OCI-LY7 (cell line): ENCODE measurements around the gene CAMK1.

ENCODE experiments used
- EZH2phosphoT487 ChIP-seq: fragments of 200-600 bp; sonication (generic); IDR thresholded peaks from 2 replicates; pipeline ENCODE4 v1.6.1; 2018; ENCODE audit warnings: low read depth, borderline replicate concordance, mild to moderate bottlenecking, mixed run types, antibody characterized with exemption, low read length, moderate library complexity, mixed read lengths
- TF ChIP-seq, protein P1 (sequence below): fragments of 200-600 bp; sonication (generic); conservative IDR thresholded peaks from 2 replicates; pipeline ENCODE4 v1.5.1; 2014; ENCODE audit warnings: mild to moderate bottlenecking, antibody characterized with exemption, low read length, moderate library complexity, mixed read lengths

DNA sequence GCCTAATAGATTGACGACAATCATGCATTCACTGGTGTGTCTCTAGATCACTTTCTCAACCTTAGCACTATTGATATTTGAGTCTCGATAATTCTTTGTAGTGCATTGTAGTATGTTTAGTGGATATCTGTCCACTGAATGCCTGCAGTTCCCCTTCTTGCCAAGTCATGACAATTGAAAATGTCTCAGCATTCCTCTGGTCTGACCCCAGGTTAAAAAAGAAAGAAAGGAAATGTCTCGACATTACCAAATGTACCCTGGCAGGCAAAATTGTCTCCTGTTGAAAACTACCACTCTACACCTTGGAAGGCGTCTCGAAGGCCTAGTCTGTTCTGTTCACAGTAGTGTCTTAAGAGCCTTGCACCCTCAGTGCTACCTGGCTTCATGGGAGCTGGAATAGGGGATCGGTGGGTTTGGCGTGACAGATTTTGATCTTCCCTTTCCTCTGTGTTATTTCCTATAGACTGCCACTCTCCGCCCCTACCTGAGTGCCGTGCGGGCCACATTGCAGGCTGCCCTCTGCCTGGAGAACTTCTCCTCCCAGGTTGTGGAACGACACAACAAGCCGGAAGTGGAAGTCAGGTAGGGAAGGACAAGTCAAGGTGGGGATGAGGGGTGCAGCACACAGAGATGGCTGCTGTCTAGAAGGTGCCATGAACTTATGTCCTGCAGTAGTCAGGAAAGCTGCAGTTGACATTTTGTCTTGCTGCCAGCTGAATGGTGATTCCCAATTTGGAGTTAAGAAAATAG is 27.6 kb upstream of the CAMK1 start:
- TF ChIP-seq, protein P1, sequence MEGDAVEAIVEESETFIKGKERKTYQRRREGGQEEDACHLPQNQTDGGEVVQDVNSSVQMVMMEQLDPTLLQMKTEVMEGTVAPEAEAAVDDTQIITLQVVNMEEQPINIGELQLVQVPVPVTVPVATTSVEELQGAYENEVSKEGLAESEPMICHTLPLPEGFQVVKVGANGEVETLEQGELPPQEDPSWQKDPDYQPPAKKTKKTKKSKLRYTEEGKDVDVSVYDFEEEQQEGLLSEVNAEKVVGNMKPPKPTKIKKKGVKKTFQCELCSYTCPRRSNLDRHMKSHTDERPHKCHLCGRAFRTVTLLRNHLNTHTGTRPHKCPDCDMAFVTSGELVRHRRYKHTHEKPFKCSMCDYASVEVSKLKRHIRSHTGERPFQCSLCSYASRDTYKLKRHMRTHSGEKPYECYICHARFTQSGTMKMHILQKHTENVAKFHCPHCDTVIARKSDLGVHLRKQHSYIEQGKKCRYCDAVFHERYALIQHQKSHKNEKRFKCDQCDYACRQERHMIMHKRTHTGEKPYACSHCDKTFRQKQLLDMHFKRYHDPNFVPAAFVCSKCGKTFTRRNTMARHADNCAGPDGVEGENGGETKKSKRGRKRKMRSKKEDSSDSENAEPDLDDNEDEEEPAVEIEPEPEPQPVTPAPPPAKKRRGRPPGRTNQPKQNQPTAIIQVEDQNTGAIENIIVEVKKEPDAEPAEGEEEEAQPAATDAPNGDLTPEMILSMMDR: no peak
- no peak for TF ChIP-seq EZH2phosphoT487
